Measurements from ENCODE around the gene ZNF260.

The ZNF260 gene

DNA sequence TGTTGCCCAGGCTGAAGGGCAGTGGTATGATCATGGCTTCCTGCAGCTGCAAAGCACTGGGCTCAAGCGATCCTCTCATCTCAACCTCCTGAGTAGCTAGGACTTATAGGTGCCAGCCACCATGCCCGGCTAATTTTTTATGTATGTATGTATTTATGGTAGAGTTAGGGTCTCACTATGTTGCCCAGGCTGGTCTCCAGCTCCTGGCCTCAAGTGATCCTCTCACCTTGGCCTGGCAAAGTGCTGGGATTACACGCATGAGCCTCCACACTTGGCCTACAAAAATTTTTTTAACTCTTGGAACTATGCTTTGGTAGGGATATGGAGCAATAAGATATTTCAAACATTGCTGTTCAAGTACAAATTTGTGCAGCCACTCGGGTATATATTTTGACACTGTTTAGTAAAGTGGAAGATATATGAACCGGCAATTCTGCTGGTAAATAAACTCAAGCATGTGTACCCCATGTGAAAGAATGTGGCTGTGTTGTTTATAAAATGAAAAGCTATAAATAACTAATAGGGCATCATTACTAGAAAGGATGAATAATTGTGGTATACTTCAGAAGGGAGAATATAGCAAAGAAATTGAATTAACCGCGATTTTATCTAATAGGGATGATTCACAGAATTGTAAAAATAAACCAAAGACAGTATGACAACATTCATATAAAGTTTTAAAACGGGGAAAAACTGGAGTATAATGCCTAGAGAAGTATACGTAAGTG is 39.8 kb downstream of the ZNF260 start:
- Histone ChIP-seq H3K4me1 (no peaks in the 10 kb centered on the region), H3K27me3 (no peaks in the 10 kb centered on the region), H3K4me3 (ENCODE audit: low read depth, low read length) (peak overlapping the region; percentile 90), H3K9me3 (no peaks in the 10 kb centered on the region), H3K36me3 (no peaks in the 10 kb centered on the region; the same call in 1 of the 2 replicates)
- no peak for DNase-seq
- TF ChIP-seq, protein P1, sequence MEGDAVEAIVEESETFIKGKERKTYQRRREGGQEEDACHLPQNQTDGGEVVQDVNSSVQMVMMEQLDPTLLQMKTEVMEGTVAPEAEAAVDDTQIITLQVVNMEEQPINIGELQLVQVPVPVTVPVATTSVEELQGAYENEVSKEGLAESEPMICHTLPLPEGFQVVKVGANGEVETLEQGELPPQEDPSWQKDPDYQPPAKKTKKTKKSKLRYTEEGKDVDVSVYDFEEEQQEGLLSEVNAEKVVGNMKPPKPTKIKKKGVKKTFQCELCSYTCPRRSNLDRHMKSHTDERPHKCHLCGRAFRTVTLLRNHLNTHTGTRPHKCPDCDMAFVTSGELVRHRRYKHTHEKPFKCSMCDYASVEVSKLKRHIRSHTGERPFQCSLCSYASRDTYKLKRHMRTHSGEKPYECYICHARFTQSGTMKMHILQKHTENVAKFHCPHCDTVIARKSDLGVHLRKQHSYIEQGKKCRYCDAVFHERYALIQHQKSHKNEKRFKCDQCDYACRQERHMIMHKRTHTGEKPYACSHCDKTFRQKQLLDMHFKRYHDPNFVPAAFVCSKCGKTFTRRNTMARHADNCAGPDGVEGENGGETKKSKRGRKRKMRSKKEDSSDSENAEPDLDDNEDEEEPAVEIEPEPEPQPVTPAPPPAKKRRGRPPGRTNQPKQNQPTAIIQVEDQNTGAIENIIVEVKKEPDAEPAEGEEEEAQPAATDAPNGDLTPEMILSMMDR (IDR thresholded peaks at IDR 0.05; ENCODE audit: low read depth, low read length), result no peak

DNA sequence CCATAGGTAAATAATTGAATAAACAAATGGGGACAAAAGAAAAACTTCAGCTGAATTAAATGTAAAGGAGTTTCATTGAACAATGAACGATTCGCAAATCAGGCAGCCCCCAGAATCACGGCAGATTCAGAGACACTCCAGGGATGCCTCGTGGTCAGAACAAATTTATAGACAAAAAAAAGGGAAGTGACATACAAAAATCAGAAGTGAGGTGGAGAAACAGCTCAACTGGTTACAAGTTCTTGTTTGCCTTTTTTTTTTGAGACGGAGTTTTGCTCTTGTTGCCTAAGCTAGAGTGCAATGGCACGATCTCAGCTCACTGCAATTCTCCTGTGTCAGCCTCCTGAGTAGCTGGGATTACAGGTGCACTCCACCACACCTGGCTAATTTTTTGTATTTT is 44.4 kb downstream of the ZNF260 start:
- Histone ChIP-seq H3K9me3 (no peaks in the 10 kb centered on the region), H3K27me3 (no peaks in the 10 kb centered on the region), H3K4me1 (no peaks in the 10 kb centered on the region), H3K36me3 (no peaks in the 10 kb centered on the region; the same call in 1 of the 2 replicates), H3K4me3 (ENCODE audit: low read depth, low read length) (no peak overlapping the region)
- TF ChIP-seq, protein P1 (IDR thresholded peaks at IDR 0.05; ENCODE audit: low read depth, low read length), result no peak
- DNase-seq, result no peak

DNA sequence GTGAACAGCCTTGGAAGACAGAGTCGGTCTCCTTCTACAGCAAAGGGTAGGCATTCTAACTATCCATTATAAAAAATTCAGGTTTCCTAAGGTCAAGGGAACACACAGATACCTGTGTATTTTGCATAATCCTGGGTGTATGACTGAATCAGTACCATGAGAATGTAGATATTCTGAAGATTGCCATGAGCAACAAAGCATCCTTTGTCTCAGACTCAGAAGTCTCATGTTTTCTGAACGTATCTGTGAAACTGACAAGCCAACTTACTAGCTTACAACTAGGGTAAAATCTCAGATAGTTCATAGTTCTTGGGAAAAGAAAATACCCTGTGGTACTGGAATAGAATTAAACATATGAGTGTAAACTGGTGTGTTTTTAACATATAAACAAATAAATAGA is 45.2 kb downstream of the ZNF260 start:
- TF ChIP-seq, protein P1 (IDR thresholded peaks at IDR 0.05; ENCODE audit: low read depth, low read length), result no peak
- Histone ChIP-seq H3K4me3 (ENCODE audit: low read depth, low read length) (no peak overlapping the region), H3K36me3 (no peaks in the 10 kb centered on the region; the same call in 1 of the 2 replicates), H3K9me3 (no peaks in the 10 kb centered on the region), H3K27me3 (no peaks in the 10 kb centered on the region), H3K4me1 (no peaks in the 10 kb centered on the region)
- DNase-seq, result no peak
